ENCODE measurements around the gene GLO1.

Gene GLO1

GRCh38 chr6:38702558-38703397 is at the start of gene GLO1:
Gene GLO1, minus strand, starts transcription at chr6:38703145. Its CDS starts 91 bp downstream, at chr6:38703054.
- DNase-seq (ENCODE audit: low read depth in 4 of 4, low spot score in 1 of 4), result peak; percentile 76 to 94 (median 90)

- peak in 3 of 4 experiments; percentile 20 to 31 (median 26) for DNase-seq (ENCODE audit: low read depth in 4 of 4, low spot score in 1 of 4)
Observed at GRCh38 chr6:38750968-38751615, 48.1 kb upstream of the GLO1 start.

GRCh38 chr6:38749473-38749872 is 46.5 kb upstream of the GLO1 start:
- DNase-seq (ENCODE audit: low read depth in 4 of 4, low spot score in 1 of 4), result no peak

GRCh38 chr6:38739532-38739931 is 36.6 kb upstream of the GLO1 start:
- DNase-seq (ENCODE audit: low read depth in 4 of 4, low spot score in 1 of 4), result no peak

- DNase-seq (ENCODE audit: low read depth in 4 of 4, low spot score in 1 of 4), result no peak
Observed at GRCh38 chr6:38738261-38738660, 35.3 kb upstream of the GLO1 start.

GRCh38 chr6:38736951-38737350 is 34.0 kb upstream of the GLO1 start:
- DNase-seq (ENCODE audit: low read depth in 4 of 4, low spot score in 1 of 4), result no peak

GRCh38 chr6:38730140-38730862 is 27.4 kb upstream of the GLO1 start:
- DNase-seq (ENCODE audit: low read depth in 4 of 4, low spot score in 1 of 4), result no peak

GRCh38 chr6:38728203-38728602 is 25.3 kb upstream of the GLO1 start:
- no peak for DNase-seq (ENCODE audit: low read depth in 4 of 4, low spot score in 1 of 4)

- DNase-seq (ENCODE audit: low read depth in 4 of 4, low spot score in 1 of 4), result no peak
Observed at GRCh38 chr6:38725414-38726183, 22.7 kb upstream of the GLO1 start.

GRCh38 chr6:38724343-38724742 is 21.4 kb upstream of the GLO1 start:
- no peak for DNase-seq (ENCODE audit: low read depth in 4 of 4, low spot score in 1 of 4)

- no peak for DNase-seq (ENCODE audit: low read depth in 4 of 4, low spot score in 1 of 4)
Observed at GRCh38 chr6:38723783-38724182, 20.8 kb upstream of the GLO1 start.

- no peak for DNase-seq (ENCODE audit: low read depth in 4 of 4, low spot score in 1 of 4)
Observed at GRCh38 chr6:38722727-38723334, 19.9 kb upstream of the GLO1 start.

GRCh38 chr6:38722038-38722437 is 19.1 kb upstream of the GLO1 start:
- DNase-seq (ENCODE audit: low read depth in 4 of 4, low spot score in 1 of 4), result no peak

GRCh38 chr6:38720295-38720694 is 17.4 kb upstream of the GLO1 start:
- no peak for DNase-seq (ENCODE audit: low read depth in 4 of 4, low spot score in 1 of 4)

- no peak for DNase-seq (ENCODE audit: low read depth in 4 of 4, low spot score in 1 of 4)
Observed at GRCh38 chr6:38719358-38719757, 16.4 kb upstream of the GLO1 start.

- DNase-seq (ENCODE audit: low read depth in 4 of 4, low spot score in 1 of 4), result no peak
Observed at GRCh38 chr6:38716825-38717224, 13.9 kb upstream of the GLO1 start.

GRCh38 chr6:38715016-38715689 is 12.2 kb upstream of the GLO1 start, which contains the start of gene DNAH8:
Gene DNAH8, plus strand, starts transcription at chr6:38715311. Its CDS starts 7,499 bp downstream, at chr6:38722810.
- peak in 1 of 4 experiments; percentile 4 for DNase-seq (ENCODE audit: low read depth in 4 of 4, low spot score in 1 of 4)

GRCh38 chr6:38714239-38715015 is 11.5 kb upstream of the GLO1 start:
- DNase-seq (ENCODE audit: low read depth in 4 of 4, low spot score in 1 of 4), result peak in 1 of 4 experiments; percentile 7

GRCh38 chr6:38713812-38714211 is 10.9 kb upstream of the GLO1 start:
- peak in 2 of 4 experiments; percentile 22 to 42 for DNase-seq (ENCODE audit: low read depth in 4 of 4, low spot score in 1 of 4)
